HepG2 (cell line): Measurements from ENCODE around the gene OR4D5.

ENCODE experiments used
- ISL2 ChIP-seq: sonication (generic); formaldehyde crosslinking; IDR thresholded peaks from 2 replicates; pipeline ENCODE4 v1.5.0; 2020; ENCODE audit warnings: missing genetic modification reagents
- NFKBIZ ChIP-seq: IDR thresholded peaks from 2 replicates; pipeline ENCODE4 v1.6.1; 2018; ENCODE audit warnings: missing genetic modification reagents, missing compliant biosample characterization
- POLR2AphosphoS5 ChIP-seq: IDR thresholded peaks from 2 replicates; pipeline ENCODE4 v1.6.1; 2012; ENCODE audit warnings: low read depth, low read length
- SUZ12 ChIP-seq: fragments of 150-350 bp; IDR thresholded peaks from 2 replicates; pipeline ENCODE4 v1.6.1; 2014; ENCODE audit warnings: low read depth, low read length

GRCh38 chr11:123943738-123944137, 4.3 kb downstream of the OR4D5 start, which contains the start of gene OR6T1:
- TF ChIP-seq POLR2AphosphoS5 (no peak), NFKBIZ (CRISPR knock-in tag) (no peak), ISL2 (CRISPR knock-in tag) (no peak), SUZ12 (no peak)
